Hematopoietic multipotent progenitor cell treated with erythropoietin and hydrocortisone succinate and interleukin-3 and kit ligand, for 8 days (in vitro differentiated cells): ENCODE results near the gene PSEN1.
A peak's percentile ranks its signal among the peaks of the same experiment; 100 is the strongest.

Experiments used
- DNase-seq: peaks from one replicate; pipeline ENCODE4 v3.0.0-alpha.2; 2015

PSEN1 gene

DNA sequence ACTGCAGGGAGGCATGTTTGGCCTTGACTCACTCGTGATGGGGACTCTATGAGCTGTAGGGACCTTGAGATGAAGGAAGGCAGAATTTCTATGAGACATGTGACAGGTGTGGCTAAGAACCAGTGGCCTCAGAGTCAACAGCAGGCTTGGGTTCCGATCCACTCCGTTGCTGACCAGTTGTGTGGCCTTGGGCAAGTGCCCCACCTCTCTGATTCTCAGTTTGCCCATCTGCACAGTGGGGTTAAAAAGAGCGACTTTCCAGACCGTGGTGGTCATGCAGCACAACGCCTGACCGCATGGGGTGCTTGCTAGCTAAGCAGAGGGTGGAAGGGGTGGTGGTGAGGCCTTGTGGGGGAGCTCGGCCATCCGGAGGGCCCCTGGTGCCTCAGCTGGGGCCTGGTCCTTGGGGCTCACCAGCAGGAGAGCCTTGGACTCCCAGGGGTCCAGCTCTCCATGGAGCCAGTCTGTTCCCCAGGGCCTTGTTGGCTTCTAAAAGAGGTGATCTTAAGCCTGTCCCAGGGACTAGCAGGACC, 119.5 kb downstream of the PSEN1 start:
- DNase-seq, result no peak

DNA sequence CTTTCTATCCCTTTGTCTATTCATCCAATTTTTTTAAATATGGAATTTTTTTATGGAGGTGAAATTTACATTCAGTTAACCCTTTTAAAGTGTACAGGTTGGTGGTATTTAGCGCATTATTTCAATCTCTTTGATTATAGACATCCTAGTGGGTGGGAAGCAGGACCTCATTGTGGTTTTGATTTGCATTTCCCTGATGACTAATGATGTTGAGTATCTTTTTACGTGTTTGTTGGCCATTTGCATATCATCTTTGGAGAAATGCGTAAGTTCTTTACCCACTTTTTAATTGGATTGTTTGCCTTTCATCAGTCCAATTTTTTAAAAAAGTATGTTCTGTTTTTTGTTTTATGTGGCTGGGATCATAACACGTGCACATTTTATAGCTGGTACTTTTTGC, 121.8 kb downstream of the PSEN1 start:
- no peak for DNase-seq

DNA sequence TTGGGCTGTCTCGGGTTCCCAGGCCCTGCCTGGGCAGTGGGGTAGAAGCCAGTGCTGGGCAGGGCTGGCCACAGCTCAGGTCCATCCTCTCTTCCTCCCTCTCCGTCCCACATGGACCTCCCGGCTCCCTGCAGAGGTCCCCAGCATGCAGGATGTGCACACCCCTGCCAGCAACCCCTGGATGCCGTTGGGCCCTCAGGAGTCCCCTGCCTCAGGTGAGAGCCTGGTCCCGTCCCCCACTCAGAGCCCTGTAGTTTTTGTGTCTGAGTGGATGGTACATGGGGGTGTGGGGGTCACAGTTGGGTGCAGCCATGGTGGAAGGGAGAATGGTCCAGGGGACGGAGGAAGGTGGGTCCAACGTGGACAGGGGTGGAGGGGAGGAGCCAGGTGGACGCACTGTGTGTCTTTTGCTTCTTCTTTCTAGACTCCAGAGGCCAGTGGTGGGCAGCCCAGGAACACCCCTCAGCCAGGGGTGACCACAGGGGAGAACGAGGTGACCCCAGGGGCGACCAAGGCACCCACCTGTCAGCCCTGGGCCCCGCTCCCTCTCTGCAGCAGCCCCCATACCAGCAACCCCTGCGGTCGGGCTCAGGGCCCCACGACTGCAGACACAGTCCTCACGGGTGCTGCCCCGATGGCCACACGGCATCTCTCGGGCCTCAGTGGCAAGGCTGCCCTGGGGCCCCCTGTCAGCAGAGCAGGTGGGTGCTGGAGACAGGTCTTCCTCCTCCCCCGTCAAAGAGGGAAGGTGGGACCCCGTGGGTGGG, 122.7 kb downstream of the PSEN1 start:
- no peak for DNase-seq

DNA sequence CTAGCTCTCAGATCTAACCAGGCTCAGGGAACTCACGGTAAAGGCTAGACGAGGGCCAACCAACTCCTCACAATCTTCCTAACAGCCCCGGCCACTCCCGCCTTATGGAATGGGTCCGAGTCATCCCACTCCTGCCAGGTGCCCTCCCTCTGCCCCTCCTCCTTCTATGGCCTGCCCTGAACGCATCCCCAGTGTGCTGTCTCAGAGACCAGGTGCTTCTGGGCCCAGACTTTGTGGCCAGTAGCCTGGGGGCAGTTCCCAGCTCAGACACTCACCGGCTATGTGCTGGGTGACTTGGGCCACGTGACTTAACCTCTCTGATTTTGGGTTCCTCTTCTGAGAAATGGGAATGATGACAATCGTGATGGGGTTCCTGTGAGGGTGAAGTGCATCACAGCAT, 123.5 kb downstream of the PSEN1 start:
- DNase-seq, result no peak

DNA sequence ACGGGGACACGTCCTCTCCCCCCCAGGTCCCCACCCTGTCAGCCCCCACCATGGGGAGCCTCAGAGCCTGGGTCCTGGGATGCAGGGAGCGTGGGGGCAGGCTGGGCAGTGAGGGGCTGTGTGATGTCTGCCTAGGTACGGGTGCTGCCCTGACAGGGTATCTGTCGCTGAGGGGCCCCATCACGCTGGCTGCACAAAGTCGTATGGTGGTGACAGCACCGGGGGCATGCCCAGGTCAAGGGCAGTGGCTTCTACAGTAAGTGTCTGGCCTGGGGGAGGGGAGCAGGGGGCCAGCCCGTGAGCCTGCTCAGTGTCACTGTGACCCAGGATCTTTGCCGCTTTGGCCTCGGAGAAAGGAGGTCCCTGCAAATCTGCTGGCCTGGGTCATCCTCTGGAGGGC, 124.3 kb downstream of the PSEN1 start:
- no peak for DNase-seq

DNA sequence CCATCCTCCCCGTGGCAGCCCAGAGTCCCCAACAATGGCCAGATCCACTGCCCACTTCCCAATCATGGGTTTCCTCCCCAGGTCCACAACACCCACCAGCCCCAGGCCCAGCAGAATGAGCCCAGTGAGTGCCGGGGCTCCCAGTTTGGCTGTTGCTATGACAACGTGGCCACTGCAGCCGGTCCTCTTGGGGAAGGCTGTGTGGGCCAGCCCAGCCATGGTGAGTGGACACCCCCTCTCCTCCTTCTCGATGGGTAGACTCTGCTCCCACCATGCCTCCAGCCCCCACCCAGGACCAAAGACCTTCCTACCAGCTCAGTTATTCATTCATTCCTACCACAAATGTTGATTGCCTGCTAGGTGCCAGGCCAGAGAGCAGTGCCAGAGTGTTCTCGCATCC, 124.8 kb downstream of the PSEN1 start:
- no peak for DNase-seq

DNA sequence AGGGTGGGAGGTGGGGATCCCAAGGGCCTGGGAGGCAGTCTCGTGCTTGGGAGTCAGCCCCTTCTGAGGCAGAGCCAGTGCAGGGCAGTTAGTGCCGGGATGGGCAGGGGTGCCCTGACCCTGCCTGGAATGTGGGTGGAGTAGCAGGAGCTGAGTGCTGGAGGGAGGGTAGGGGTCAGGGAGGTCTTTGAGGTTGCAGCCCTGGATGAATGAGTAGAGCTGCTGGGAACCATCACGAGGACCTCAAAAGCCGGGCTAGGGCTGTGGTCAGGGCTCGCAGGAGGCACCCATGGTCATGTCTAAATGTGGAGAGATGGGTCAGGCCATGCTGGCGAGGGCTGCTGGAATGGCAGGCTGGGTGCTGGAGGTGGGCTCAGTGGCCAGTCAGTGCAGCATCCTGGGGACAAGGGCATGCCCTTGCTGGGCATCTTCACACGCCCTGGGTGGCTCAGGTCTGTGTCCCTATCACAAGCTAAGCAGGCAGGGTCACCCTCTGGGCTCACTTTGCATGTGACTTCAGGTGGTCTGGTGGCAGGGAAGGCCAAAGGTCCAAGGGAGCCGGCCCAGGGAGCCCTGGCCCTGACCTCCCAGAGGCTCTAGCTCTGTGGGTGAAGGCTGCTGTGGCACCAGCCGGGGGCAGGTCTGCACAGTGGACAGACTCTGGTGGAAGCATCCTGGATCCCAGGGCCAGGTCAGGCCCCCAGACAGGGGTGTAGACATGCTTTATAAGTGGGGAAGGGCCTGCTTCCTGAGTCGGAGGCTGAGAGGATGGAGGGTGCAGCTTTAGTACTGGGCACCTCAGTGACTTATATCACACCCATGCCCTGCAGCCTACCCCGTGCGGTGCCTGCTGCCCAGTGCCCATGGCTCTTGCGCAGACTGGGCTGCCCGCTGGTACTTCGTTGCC, 125.5 kb downstream of the PSEN1 start:
- DNase-seq, result no peak

DNA sequence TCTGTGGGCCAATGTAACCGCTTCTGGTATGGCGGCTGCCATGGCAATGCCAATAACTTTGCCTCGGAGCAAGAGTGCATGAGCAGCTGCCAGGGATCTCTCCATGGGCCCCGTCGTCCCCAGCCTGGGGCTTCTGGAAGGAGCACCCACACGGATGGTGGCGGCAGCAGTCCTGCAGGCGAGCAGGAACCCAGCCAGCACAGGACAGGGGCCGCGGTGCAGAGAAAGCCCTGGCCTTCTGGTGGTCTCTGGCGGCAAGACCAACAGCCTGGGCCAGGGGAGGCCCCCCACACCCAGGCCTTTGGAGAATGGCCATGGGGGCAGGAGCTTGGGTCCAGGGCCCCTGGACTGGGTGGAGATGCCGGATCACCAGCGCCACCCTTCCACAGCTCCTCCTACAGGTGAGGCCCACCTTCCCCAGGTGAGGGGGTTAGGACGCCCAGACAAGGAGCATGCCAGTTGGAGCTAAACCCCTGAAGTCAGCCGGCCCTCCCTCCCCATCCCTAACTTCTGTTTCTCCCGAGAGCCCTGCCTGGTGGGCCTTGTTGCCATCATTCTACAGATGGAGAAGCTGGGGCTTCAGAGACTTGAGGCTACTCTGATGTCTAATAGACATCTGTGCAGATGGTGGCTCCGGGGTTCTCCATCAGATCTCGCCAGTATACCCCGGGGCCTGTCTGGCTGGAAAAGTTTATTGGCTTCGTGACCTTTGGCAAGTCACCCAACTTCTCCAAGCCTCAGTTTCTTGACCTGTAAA, 126.3 kb downstream of the PSEN1 start:
- DNase-seq, result no peak

DNA sequence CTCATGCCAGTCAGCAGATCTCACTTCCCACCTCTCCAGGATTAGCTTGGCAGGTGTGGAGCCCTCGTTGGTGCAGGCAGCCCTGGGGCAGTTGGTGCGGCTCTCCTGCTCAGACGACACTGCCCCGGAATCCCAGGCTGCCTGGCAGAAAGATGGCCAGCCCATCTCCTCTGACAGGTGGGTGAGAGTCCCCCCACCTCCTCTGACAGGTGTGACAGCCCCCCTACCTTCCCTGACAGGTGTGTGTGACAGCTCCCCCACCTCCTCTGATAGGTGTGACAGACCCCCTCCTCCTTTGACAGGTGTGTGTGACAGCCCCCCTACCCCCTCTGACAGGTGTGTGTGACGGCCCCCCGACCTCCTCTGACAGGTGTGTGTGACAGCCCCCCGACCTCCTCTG, 127.3 kb downstream of the PSEN1 start:
- no peak for DNase-seq

DNA sequence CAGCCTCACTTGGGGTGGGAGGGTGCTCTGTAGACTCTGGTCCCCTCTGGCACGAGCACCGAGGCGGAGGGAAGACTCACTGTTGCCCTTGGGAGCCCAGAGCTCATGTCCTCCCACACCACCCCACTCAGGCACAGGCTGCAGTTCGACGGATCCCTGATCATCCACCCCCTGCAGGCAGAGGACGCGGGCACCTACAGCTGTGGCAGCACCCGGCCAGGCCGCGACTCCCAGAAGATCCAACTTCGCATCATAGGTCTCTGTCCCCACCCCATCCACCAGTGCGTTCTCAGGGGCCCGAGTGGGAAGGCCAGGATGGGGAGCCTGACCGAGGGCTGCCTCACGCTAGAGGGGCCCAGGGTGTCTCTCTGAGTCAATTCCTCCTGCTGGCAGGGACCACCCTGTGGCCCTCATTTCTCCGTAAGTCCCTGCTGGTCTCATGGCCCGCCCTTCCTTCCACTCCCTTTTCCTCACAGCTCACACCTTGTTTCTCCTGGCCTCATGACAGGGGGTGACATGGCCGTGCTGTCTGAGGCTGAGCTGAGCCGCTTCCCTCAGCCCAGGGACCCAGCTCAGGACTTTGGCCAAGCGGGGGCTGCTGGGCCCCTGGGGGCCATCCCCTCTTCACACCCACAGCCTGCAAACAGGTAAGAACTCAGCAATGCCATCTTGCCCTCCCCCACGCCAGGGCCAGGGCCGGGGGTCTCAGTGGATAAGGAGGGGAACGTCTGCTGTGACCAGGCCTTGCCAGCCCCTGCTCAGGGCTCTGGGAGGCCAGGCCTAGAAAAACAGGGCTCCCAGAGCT, 128.0 kb downstream of the PSEN1 start:
- DNase-seq, result no peak

DNA sequence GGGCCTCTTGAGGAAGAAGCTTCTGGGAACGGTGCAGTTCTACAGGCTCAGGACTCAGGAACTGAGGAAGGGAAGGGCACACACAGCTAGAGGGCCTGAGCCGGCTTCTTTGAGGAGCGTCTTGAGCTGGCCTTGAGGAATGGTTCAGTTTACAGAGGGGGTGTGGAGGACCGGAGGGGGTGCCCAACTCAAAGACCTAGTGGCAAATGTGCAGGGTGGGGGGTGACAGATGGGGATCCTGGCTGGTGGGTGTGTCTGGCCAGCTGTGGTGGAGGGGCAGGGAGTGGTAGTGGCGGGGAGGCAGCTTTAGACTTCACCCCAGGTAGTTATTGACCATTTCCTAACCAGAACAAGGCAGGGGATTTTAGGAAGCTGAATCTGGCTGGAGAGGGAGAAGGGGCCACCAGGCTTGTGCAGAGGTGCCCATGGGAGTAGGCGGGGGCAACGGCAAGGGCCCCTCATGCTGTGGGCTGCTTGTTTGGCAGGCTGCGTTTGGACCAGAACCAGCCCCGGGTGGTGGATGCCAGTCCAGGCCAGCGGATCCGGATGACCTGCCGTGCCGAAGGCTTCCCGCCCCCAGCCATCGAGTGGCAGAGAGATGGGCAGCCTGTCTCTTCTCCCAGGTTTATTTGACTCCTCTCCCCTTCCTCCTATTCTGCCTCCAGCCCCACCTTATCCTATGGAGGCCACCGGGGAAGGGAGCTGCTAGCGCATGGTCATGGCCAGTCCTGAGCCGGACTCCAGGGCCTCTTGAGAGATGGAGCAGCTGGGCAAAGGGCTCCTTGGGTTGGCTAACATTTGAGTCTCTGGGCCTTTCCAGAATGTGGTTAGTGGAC, 128.8 kb downstream of the PSEN1 start:
- DNase-seq, result no peak

DNA sequence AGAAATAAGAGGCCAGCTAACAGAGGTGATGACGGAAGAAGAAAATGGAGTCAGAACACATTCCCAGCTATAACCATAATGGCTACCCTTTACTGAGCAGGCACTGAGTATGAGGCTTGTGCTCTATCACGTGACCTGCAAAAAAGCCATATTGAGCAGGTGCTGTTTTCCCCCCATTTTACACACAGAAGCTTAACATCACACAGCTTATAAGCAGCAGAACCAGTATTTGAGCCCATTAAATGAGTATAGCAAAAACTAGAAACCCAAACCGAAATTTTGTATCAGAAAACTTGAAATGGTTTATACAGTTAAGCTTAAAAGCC, 129.4 kb downstream of the PSEN1 start:
- DNase-seq, result no peak

DNA sequence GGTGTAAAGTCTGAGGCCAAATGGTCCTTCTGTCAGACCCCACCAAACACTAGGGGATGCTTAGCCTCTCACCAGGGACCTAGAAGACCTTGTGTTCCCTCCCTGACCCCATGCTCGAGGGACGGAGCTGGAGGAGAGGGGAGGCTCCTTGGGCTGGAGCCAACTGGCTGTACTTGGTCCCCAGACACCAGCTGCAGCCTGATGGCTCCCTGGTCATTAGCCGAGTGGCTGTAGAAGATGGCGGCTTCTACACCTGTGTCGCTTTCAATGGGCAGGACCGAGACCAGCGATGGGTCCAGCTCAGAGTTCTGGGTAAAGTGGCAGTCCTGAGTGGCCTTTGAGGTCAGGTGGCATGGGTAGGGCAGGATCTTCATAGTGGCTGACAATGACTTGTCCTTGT, 130.0 kb downstream of the PSEN1 start:
- DNase-seq, result no peak

DNA sequence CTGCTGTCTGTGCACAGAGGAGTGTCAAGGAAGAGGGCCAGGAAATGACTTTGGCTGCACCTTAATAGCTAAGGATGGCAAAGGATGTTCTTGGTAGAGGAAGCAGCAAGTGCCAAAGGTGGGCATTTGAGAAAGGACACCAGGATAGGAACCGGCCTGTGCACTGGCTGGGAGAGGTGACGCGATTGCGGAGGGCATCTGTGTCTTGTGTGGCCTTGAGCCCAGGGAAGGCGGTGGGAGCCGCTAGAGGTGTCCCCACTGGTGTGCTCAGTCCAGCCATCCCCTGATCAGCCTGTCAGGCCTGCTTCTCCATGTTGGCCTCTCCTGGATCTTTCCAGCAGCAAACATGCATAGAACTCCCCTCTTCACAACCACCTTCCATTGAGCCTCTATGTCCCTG, 131.2 kb downstream of the PSEN1 start:
- DNase-seq, result no peak

DNA sequence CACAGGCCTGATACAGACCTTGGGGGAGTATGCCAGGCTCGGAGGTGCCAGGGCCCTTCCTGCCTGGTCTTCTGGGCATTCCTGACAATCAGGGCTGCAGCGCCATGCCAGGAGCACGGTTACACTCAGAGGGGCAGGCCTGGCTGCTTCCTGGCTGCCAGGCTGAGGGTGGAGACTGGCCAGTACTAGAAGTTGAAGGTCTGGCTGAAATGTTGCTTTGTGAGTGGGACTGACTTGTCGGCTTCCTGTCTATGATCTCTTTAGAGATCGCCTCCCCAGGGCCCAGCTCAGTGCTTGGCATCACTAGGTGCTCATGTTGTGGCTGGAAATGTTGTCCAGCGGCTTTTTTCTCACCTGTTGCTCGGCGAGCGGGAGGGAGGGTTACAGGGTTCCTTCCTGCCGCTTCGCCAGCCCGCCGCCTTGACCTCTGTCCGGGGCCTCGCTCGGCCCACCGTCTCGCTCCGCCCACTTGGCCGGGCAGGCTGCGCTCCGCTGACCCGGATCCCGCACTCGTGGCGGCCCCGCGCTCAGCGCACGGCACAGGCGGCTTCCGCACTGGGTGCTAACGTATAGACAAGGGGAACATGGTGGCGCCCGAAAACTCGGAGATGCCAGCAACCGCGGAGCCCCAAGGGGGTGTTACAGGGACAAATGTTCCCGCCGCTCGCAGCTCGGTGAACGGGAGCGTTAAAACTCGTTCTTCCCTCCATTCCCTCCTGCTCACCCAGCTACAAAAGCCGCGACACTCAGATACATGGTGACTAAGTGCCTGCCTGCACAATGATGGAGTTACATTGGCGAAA, 133.6 kb downstream of the PSEN1 start:
- DNase-seq, result peak; percentile 11

DNA sequence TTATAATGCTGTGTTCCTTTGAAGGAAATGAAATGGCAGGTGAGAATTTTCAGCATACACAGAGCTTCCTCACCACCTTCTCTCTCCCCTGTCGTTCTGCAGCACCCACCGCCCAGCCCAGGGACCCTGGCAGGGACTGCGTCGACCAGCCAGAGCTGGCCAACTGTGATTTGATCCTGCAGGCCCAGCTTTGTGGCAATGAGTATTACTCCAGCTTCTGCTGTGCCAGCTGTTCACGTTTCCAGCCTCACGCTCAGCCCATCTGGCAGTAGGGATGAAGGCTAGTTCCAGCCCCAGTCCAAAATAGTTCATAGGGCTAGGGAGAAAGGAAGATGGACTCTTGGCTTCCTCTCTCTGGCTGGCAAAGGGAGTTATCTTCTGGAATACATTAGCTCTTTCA, 136.1 kb downstream of the PSEN1 start:
- DNase-seq, result no peak
